CD4-positive, alpha-beta T cell treated with Interleukin-21 for 1 hour (primary cell): ENCODE results near the gene DNMT1.
A peak's percentile ranks its signal among the peaks of the same experiment; 100 is the strongest.
"Not testable (repeated sequence)": the region's sequence is repeated elsewhere in the genome, so short reads cannot be mapped to it uniquely, and the experiment has no call there.

ENCODE experiments used
- DNase-seq: peaks from one replicate; pipeline ENCODE4 v3.0.0-alpha.2; 2020

The DNMT1 gene

GRCh38 chr19:10194500-10195198 lies at the start of gene DNMT1:
TSS of gene DNMT1 (minus strand) at chr19:10194953. CDS start at chr19:10194899, 54 bp downstream.
- DNase-seq = peak; percentile 98

DNA sequence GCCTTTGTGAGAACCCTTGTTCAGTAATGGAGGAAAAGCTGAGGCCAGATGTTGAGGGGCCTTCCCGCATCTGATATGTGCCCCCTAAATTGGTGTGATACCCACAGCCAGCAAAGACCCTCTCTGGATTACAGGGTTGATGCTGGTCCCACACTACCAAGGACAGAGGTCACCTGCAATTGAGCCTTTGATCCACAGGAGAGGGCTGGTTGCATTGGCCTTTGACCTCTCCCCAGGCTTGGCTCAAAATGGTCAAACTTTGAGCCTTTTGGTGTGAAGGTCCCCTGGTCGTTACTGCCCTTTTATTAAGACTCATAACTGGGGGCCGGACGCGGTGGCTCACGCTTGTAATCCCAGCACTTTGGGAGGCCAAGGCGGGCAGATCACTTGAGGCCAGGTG lies 48.9 kb upstream of the DNMT1 start:
- DNase-seq = no peak

- not testable (repeated sequence) for DNase-seq
Observed at GRCh38 chr19:10241826-10242449, 47.2 kb upstream of the DNMT1 start.

DNA sequence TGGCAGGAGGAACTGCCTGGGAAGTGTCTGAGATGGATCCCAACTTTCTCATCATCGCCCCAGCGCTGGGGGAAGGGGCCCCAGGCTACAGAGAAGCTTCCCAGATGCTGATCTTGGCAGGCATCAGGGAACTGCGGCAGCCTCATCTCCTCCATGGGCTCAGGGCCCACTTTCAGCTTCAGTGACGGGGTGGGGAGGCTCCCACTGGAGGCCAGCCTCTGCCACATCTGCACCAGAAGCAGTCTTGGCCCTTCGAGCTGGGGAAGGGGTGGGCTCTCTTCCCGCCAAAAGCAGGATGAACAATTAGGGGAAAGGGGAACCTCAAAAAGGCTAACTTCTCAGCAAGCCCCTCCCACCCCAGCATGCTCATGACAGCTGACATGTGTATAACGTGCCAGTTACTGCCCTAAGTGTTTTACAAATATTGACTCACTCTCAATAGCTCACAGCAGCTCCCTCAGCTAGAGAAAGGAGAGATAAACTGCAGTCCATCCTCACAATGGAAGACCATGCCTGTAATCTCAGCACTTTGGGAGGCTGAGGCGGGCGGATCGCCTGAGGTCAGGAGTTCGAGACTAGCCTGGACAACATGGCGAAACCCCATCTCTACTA lies 43.5 kb upstream of the DNMT1 start:
- DNase-seq = no peak

DNA sequence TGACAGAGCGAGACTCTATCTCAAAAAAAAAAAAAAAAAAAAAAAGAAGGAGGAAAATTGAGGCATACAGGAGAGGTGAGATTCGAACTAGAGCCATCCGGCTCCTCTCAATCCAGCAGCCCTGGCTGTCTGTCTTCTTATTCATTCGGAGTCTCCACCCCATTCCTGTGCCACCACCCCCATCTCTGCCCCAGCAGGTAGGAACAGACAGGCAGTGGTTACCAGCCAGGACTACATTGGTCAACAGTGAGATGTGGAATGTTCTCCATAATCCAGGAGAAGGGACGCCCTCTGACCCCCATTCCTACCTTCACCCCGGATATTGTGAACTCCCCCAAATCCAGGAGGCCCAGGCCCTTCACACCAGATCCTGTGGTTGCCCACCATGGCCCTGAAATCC lies 42.9 kb upstream of the DNMT1 start:
- DNase-seq = no peak

DNA sequence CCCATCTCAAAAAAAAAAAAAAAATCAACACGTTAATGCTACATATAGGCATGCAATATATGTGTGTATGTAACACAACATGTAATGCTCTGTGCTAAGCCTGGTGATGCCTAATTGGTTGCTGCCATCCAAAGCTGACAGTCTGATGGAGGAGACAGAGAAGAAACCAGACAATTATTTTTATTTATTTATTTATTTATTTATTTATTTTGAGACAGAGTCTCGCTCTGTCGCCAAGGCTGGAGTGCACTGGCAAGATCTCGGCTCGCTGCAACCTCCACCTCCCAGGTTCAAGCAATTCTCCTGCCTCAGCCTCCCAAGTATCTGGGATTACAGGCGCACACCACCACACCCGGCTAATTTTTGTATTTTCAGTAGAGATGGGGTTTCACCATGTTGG lies 40.7 kb upstream of the DNMT1 start:
- DNase-seq = not testable (repeated sequence)

- no peak for DNase-seq
Observed at GRCh38 chr19:10235003-10235402, 40.2 kb upstream of the DNMT1 start.

DNA sequence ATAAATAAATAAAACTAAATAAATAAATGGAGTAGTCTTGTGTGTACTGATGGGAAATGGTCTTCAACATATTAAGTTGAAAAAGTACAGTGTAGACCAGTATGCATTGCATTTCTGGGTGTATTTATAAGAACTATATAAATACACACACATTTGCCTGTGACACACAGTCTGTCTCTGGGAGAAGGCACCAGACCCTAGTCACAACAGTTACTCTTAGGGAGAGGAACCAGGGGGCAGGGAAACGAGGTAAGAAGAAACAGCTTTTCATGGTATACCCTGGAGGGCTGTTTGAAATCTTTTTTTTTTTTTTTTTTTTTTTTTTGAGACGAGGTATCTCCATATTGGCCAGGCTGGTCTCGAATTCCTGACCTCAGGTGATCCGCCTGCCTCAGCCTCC lies 39.2 kb upstream of the DNMT1 start:
- DNase-seq = no peak

GRCh38 chr19:10231612-10232228 lies 37.0 kb upstream of the DNMT1 start:
- no peak for DNase-seq

DNA sequence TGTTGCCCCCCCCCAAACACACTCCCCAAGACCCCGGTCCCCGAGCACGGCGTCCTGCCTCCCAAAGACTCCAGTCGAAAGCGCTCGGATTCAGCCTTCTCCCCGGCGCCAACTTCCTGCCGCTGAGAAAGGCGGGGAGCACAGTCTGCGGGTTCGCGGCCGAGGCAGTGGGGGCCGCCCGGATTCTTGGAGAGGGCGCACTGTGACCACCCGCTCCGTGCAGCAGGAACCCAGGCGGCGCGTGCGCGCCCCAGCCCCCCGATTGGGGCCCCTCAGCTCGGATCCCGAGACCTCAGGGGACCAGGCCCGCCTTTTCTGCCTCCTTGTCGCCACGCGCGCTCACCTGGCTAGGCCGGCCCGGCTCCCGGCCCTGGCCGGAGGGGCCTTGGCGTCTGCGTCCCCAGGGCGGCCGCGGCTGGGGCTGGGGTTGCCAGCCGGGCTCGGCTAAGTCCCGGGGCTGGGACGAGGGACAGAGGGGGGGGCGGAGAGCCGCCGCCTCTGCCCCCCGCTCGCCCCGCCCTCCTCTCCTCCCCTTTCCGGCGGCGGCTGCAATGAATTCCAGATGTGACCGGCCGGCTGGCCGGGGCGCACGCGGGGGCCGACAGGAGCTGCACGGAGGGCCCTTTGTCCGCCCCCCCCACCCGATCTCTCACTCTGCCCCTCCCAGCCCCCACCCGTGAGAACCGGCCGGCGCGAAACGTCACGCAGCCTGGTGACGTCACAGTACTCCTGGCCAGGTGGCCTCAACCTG lies 36.3 kb upstream of the DNMT1 start, which contains the start of gene S1PR2:
TSS of gene S1PR2 (minus strand) at position 471 of the 751 bp plus-strand sequence. CDS start 6,426 bp downstream, outside the sequence.
- peak; percentile 88 for DNase-seq

GRCh38 chr19:10230173-10230860 lies 35.6 kb upstream of the DNMT1 start:
- DNase-seq = peak; percentile 78

- peak; percentile 68 for DNase-seq
Observed at GRCh38 chr19:10228920-10229319, 34.2 kb upstream of the DNMT1 start.

DNA sequence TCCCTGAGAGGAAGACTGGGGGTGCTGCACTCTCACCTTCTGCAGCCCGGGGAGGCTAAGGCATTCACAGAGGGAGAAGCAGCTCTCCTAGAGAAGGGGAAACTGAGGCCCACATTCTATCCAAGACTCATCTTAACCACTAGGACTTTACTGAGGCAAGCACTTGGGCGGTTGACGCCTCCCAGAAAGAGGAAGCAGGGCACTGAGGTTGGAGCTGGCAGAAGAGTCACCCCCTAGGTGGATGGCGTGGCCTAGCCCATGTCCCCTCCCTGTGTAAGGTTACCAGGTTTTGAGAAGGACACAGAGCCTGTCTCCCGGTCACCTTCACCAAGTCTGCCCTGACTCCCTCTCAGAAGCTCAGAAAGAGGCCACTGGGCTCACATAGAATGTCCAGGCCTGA lies 33.6 kb upstream of the DNMT1 start:
- DNase-seq = no peak

DNA sequence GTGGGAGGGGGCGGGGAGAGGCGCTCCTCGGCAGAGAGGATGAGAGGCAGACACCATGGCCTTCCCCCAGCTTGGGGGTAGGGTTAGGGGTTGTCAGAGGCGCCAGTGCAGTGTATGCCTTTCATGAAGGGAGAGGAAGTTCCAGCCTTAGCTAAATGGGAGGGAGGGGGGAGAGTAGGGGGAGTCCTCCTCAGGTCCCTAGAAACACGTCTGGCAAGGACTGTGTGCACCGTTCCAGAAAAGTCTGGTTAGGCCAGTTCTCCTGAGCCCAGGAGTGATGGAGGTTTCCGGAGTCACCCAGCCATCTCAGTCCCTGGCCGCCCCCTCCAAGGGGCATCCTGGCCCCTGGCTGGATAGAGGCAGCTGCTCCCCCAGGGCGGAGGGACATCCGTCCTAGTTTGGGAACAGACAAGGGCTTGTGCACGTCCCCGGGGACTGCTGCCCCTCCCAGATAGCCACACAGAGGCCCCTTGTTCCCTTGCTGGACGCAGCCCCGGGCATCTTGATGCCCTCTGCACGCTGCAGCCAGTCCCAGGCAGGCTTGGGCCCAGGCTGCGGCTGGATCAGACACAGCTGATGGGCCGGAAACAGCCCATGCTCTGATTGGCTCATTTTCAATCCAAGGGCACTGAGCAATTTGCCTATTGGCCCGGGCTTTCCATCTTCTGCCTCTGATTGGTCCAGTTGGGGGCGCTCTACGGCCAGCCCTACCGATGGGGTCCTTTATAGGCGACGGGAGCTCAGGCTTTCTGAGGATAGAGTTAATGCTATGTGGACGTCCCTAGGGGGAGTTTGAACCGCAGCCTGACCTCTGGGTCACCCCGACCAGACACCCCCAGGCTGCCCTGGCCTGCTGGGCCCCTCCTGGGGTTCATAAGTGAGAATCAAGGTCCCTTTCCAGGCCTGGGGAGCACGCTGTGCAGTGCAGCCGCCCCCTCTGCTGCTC lies 32.5 kb upstream of the DNMT1 start:
- DNase-seq = no peak

DNA sequence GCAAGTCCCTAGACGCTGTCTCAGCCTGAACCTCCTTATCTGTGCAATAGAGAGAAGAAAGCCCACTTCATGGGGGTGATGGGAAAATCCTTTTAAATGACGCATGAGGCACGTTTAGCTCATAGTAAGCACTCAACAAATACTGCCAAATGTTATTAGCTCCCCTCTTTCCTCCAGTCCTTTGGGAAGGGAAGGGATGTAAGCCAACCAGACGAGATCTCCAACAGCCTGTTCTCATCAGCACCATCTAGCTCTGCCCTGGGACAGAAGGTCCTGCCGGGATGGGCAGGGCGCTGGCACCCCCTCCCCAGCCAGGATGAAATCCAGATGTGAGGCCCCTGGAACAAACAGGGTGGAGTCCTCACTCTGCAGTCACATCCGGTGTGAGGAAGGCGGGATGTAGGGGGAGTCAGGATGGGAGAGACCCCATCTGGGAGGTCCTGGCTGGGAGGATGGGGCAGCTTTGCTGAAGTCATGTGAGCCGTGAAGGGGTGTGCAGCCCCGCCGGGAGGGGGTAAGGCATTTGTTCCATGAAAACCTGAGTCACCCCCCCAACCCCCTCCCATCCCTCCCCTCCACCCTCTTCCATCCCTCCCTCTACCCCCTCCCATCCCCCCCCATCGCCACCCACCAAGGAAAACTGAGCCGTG lies 31.7 kb upstream of the DNMT1 start:
- DNase-seq = no peak

- DNase-seq = no peak
Observed at GRCh38 chr19:10226021-10226375, 31.2 kb upstream of the DNMT1 start.

- DNase-seq = no peak
Observed at GRCh38 chr19:10224337-10224736, 29.6 kb upstream of the DNMT1 start.

DNA sequence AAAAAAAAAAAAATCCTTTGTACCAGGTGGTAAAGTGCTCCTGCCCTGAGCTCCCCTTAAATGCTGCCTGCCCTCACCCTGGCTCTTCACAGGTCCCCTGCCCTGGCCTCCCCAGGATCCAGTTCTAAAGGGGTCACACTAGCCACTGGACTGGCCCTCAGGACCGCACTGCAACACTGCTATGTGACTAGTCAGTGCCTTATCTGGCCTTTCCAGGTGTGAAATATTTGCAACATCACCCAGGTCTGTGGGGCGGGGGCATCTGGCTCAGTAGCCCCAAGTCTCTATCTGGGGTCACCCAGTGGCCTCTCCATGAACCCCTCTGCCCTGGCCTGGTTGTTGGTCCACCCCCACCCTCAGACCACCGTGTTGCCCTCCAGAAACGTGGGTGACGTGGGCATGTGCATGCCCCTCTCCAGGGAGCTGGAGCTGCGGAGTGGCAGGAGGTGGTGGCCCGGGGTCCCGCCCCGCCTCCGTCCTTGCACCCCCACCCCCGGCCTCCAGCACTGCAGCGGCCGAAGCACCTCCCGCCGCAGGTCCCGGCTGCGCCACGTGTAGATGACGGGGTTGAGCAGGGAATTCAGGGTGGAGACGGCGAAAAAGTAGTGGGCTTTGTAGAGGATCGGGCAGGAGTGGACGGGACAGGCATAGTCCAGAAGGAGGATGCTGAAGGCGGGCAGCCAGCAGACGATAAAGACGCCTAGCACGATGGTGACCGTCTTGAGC lies 28.9 kb upstream of the DNMT1 start:
- no peak for DNase-seq

GRCh38 chr19:10222201-10222890 lies 27.6 kb upstream of the DNMT1 start:
- DNase-seq = no peak
